Stimulated activated CD4-positive, alpha-beta T cell treated with anti-CD3 and anti-CD28 coated beads, Interleukin-15, amount 100 ng/mL, for 48 hours (primary cell): ENCODE results near the gene GPR137.
"Not testable (repeated sequence)": the region's sequence is repeated elsewhere in the genome, so short reads cannot be mapped to it uniquely, and the experiment has no call there.

Experiments
- DNase-seq, 2 donors: peaks; one replicate each; pipeline ENCODE4 v3.0.0-alpha.2; 2020; ENCODE audit warnings: low read depth in 2 of 2

The GPR137 gene

GRCh38 chr11:64304316-64305072, 18.8 kb downstream of the GPR137 start:
- DNase-seq = peak; percentile 90 to 95

GRCh38 chr11:64305075-64305690, 19.5 kb downstream of the GPR137 start, which contains the start of gene ESRRA:
Gene ESRRA (plus strand): TSS chr11:64305524. CDS start chr11:64307180, 1,656 bp downstream.
- peak; percentile 99 to 100 for DNase-seq

- peak; percentile 52 to 59 for DNase-seq
Measured at GRCh38 chr11:64305691-64306562, 20.3 kb downstream of the GPR137 start.

- DNase-seq = no peak
Measured at GRCh38 chr11:64306563-64306875, 20.9 kb downstream of the GPR137 start.

- no peak for DNase-seq
Measured at GRCh38 chr11:64306876-64307622, 21.4 kb downstream of the GPR137 start.

- DNase-seq = not testable (repeated sequence)
Measured at GRCh38 chr11:64307795-64308194, 22.1 kb downstream of the GPR137 start.

- DNase-seq = no peak
Measured at GRCh38 chr11:64312947-64313346, 27.3 kb downstream of the GPR137 start.

GRCh38 chr11:64313491-64314145, 28.0 kb downstream of the GPR137 start:
- DNase-seq = no peak

- DNase-seq = no peak
Measured at GRCh38 chr11:64314146-64314804, 28.6 kb downstream of the GPR137 start.

- DNase-seq = no peak
Measured at GRCh38 chr11:64314805-64315561, 29.3 kb downstream of the GPR137 start.

- not testable (repeated sequence) for DNase-seq
Measured at GRCh38 chr11:64315667-64316526, 30.2 kb downstream of the GPR137 start.

GRCh38 chr11:64316672-64317324, 31.1 kb downstream of the GPR137 start:
- no peak for DNase-seq

- peak; percentile 92 to 97 for DNase-seq
Measured at GRCh38 chr11:64317325-64317960, 31.8 kb downstream of the GPR137 start, which contains the start of gene TRMT112. Gene TRMT112 (minus strand): TSS chr11:64317559. CDS start chr11:64317526, 33 bp downstream.

- DNase-seq = peak; percentile 91 to 93
Measured at GRCh38 chr11:64317961-64318765, 32.5 kb downstream of the GPR137 start, which contains the start of gene PRDX5. Gene PRDX5 (plus strand): TSS chr11:64318121. CDS start chr11:64318216, 95 bp downstream.

GRCh38 chr11:64318766-64319761, 33.4 kb downstream of the GPR137 start:
- DNase-seq = no peak
